Stomach (tissue), 4 donors: Measurements from ENCODE around the gene GRIK5.

Experiments used
- EP300 ChIP-seq: sonication (generic); formaldehyde crosslinking; IDR thresholded peaks from one replicate; pipeline ENCODE4 v1.6.1; 2017; ENCODE audit warnings: antibody characterized with exemption
- POLR2A ChIP-seq, 4 donors: fragments of 450-650 bp; IDR thresholded peaks; one replicate each; pipeline ENCODE4 v1.6.1; 2016; ENCODE audit warnings: antibody characterized with exemption in 4 of 4, control low read depth in 2 of 4, mild to moderate bottlenecking in 1 of 4, moderate library complexity in 1 of 4
- POLR2AphosphoS5 ChIP-seq, 3 donors: sonication (generic); formaldehyde crosslinking; IDR thresholded peaks; one replicate each; pipeline ENCODE4 v1.6.1; 2016; ENCODE audit warnings: antibody characterized with exemption in 3 of 3
- TF ChIP-seq, protein P1 (sequence below), 7 experiments: fragments of 450-650 bp in 4 of 7; fragments of 200-600 bp in 3 of 7; sonication (generic) in 3 of 7; IDR thresholded peaks; one replicate each; pipeline ENCODE4 v1.5.1; 2016 to 2019; ENCODE audit warnings: antibody characterized with exemption in 7 of 7, control low read depth in 2 of 7, mild to moderate bottlenecking in 1 of 7

DNA sequence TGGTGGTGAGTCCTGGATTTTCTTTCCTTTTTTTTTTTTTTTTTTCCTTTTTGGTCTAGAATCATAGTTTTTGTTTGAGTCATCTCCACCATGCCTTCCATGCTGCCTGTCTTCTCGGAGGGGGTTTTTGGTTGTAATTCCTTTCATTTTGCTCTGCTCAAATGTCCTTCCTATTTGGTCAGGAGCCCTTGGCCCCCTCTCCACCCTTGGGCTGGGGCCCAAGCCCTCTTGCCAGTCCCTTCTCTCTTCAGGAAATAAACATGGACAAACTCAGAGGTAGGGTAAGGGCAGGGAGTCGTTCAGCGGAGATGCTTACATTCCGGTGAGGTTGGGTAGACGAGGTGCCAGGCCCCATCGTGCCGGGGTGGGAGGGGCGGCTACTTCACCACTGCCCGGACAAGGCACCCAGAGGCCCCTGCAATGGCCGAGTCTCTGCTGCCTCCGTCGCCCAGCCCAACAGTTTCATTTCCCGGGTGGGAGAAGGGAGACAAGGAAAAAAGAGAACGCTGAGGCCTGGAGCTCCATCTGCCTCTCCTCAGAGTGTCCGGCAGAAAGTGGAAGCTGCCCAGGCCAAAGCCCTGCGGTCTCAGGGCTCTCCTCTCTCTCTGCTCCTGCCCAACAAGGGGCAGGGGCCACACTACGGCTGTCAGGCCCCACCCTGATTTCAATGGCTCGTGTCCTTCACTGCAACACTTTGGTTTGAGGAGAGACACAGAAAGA is 18.6 kb upstream of the GRIK5 start:
- TF ChIP-seq, protein P1, sequence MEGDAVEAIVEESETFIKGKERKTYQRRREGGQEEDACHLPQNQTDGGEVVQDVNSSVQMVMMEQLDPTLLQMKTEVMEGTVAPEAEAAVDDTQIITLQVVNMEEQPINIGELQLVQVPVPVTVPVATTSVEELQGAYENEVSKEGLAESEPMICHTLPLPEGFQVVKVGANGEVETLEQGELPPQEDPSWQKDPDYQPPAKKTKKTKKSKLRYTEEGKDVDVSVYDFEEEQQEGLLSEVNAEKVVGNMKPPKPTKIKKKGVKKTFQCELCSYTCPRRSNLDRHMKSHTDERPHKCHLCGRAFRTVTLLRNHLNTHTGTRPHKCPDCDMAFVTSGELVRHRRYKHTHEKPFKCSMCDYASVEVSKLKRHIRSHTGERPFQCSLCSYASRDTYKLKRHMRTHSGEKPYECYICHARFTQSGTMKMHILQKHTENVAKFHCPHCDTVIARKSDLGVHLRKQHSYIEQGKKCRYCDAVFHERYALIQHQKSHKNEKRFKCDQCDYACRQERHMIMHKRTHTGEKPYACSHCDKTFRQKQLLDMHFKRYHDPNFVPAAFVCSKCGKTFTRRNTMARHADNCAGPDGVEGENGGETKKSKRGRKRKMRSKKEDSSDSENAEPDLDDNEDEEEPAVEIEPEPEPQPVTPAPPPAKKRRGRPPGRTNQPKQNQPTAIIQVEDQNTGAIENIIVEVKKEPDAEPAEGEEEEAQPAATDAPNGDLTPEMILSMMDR (IDR thresholded peaks at IDR 0.05), result no peak
- no peak for TF ChIP-seq POLR2A (IDR thresholded peaks at IDR 0.05)
- TF ChIP-seq EP300, result no peak
- no peak for TF ChIP-seq POLR2AphosphoS5 (IDR thresholded peaks at IDR 0.05)
